K562 (cell line): ENCODE data around the gene SCRN2. TPM values are rescaled to one million over a fixed set of nuclear protein-coding genes. Genes with fewer than 3 reads are reported as not detected.

Experiments
- ADNP ChIP-seq: fragments of 200-800 bp; sonication (Bioruptor generic); IDR thresholded peaks from 2 replicates; pipeline ENCODE4 v1.6.1; 2016; ENCODE audit warnings: missing genetic modification characterization, missing compliant biosample characterization
- CBX3 ChIP-seq, 2 experiments: IDR thresholded peaks; 1 replicate in 1 of 2; 2 replicates in 1 of 2; pipeline ENCODE4 v1.6.1; 2012; ENCODE audit warnings: inconsistent platforms in 2 of 2, low read length in 2 of 2, borderline replicate concordance in 1 of 2, control low read depth in 1 of 2
- DPF2 ChIP-seq: fragments of 450-650 bp; IDR thresholded peaks from 2 replicates; pipeline ENCODE4 v1.6.1; 2016
- ETV1 ChIP-seq: fragments of 450-650 bp; conservative IDR thresholded peaks from 2 replicates; pipeline ENCODE4 v1.6.1; 2016; ENCODE audit warnings: missing genetic modification characterization, control low read depth, low read depth, missing compliant biosample characterization
- HDGF ChIP-seq: fragments of 450-650 bp; IDR thresholded peaks from 2 replicates; pipeline ENCODE4 v1.6.1; 2016
- HMGN3 ChIP-seq: IDR thresholded peaks from 2 replicates; pipeline ENCODE4 v1.6.1; 2011; ENCODE audit warnings: borderline replicate concordance, low read depth, mild to moderate bottlenecking, mixed read lengths, low read length; ENCODE audit not compliant: insufficient read length; ENCODE audit errors: extremely low read depth
- IRF2 ChIP-seq: sonication (generic); formaldehyde crosslinking; IDR thresholded peaks from 2 replicates; pipeline ENCODE4 v1.8.1; 2022; ENCODE audit warnings: mild to moderate bottlenecking, missing genetic modification reagents
- MXI1 ChIP-seq: IDR thresholded peaks from 2 replicates; pipeline ENCODE4 v1.6.1; 2011; ENCODE audit warnings: low read depth, mild to moderate bottlenecking, improper control_type of control experiment, low read length
- MYC ChIP-seq, 2 experiments: fragments of 250-450 bp in 1 of 2; sonication (Bioruptor Pico) in 1 of 2; IDR thresholded peaks; 2 replicates each; pipeline versions ENCODE4 v1.5.1 to v1.6.1; 2012 to 2021; ENCODE audit warnings: low read depth in 2 of 2, borderline replicate concordance in 1 of 2, improper control_type of control experiment in 1 of 2, low read length in 1 of 2, mild to moderate bottlenecking in 1 of 2, moderate library complexity in 1 of 2
- NR2C2 ChIP-seq, 2 experiments: fragments of 200-800 bp in 1 of 2; sonication (Bioruptor generic) in 1 of 2; sonication (generic) in 1 of 2; formaldehyde crosslinking in 1 of 2; IDR thresholded peaks; 2 replicates each; pipeline versions ENCODE4 v1.6.1 to v1.8.0; 2016 to 2022; ENCODE audit warnings: mild to moderate bottlenecking in 1 of 2, missing compliant biosample characterization in 1 of 2, missing genetic modification characterization in 1 of 2, missing genetic modification reagents in 1 of 2
- PCBP2 ChIP-seq: fragments of 200-400 bp; formaldehyde crosslinking; IDR thresholded peaks from 2 replicates; pipeline ENCODE4 v1.6.1; 2018; ENCODE audit warnings: low read length, low read depth, mild to moderate bottlenecking, moderate library complexity; ENCODE audit not compliant: poor library complexity, severe bottlenecking
- XRCC5 ChIP-seq: fragments of 200-400 bp; formaldehyde crosslinking; IDR thresholded peaks from 2 replicates; pipeline ENCODE4 v1.6.1; 2017; ENCODE audit warnings: low read depth, mild to moderate bottlenecking, low read length
- YY1 ChIP-seq, 3 experiments: IDR thresholded peaks; 2 replicates each; pipeline ENCODE4 v1.6.1; 2011; ENCODE audit warnings: low read length in 2 of 3, mild to moderate bottlenecking in 2 of 3, moderate library complexity in 2 of 3, borderline replicate concordance in 1 of 3, control low read depth in 1 of 3, low read depth in 1 of 3; ENCODE audit not compliant: insufficient read depth in 3 of 3, insufficient replicate concordance in 2 of 3, control insufficient read depth in 1 of 3, insufficient read length in 1 of 3; ENCODE audit errors: extremely low read depth in 1 of 3
- polyA plus RNA-seq, 8 experiments: library from polyadenylated mRNA; depleted of rRNA in 4 of 8; stranded (reverse) in 5 of 8; unstranded in 3 of 8; fragments of >200 nt; fragmentation: Nextera tagmentation in 2 of 8; fragmentation: Illumina TruSeq in 1 of 8; extraction: Ambion mirVana in 2 of 8; extraction: Trizol in 1 of 8; gene quantifications; 2 replicates each; pipeline versions ENCODE4 v1.2.1 to v1.2.3, GENCODE V29; 2011 to 2014; ENCODE audit warnings: inconsistent platforms in 1 of 8, missing spikeins in 1 of 8
- total RNA-seq, 7 experiments: library from RNA; depleted of rRNA in 6 of 7; stranded (reverse); fragments of >200 nt in 6 of 7; fragmentation: Illumina TruSeq in 2 of 7; extraction: Trizol in 2 of 7; gene quantifications; 2 replicates each; pipeline versions ENCODE4 v1.2.1 to v1.2.3, GENCODE V29; 2011 to 2021; ENCODE audit warnings: low replicate concordance in 1 of 7
- TF ChIP-seq, protein P1 (sequence below), 2 experiments: IDR thresholded peaks; 2 replicates each; pipeline ENCODE4 v1.6.1; 2012; ENCODE audit warnings: improper control_type of control experiment in 2 of 2, low read depth in 2 of 2, low read length in 2 of 2, borderline replicate concordance in 1 of 2
- TF ChIP-seq, protein P2 (sequence below): fragments of 450-650 bp; formaldehyde crosslinking; IDR thresholded peaks from 2 replicates; pipeline ENCODE4 v1.4.0; 2022; ENCODE audit warnings: mild to moderate bottlenecking, moderate library complexity
- TF ChIP-seq, protein P3 (sequence below): sonication (generic); formaldehyde crosslinking; IDR thresholded peaks from 2 replicates; pipeline ENCODE4 v1.8.0; 2022; ENCODE audit warnings: mild to moderate bottlenecking, missing genetic modification reagents

Gene SCRN2
- total and polyA plus RNA-seq, 9 of the 15 experiments (the other 6 are each of a cell fraction or from before 2014, with no cell fraction given), result 0.25 to 32.9 (median 13.6) TPM

DNA sequence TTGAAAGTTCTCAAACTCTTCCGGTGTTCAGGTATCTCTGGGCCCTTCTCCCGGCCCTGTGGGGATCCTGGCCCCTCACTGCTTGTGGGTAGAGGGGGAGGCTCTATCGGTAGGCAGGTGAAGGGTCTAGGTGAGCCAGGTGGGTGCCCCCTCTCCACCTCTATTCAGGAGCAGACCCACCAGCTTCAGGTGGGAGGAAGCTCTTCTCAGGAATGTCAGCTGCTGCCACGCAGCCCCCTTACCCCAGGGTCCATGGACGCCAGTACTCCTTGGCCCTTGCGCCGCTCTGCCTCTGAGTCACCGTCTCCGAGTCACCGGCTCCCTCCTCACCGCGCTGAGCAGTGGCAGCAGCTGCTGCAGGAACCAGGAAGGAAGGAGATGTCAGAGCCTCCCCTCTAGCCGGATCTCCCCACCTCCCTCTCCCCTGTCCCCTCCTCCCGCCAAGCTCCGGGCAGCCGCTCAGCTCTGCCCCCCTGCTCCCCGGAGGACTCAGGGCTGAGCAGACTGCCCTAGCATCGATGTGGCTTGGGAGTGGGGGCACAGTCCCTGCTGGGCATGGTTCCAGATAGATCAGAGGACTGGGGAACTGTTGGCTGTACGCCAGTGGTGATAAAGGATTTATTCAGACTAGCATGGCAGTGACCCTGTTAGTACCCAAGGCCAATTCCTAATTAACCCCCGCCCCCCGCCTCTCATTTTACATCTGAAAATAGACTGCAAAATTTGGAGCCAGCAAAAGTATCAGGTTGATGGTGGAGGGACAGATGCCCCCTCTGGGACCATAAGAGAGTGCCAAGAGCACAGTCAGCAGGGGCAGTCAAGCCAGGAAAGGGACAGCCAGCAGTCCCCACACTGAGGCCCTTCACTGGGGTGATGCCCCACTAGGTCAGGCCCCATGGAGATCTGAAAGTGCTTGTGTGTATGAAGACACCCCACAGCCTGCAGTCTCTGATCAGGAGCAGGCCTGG, 19.4 kb downstream of the SCRN2 start, which contains the start of gene OSBPL7 (continued):
- TF ChIP-seq HMGN3 (peak; percentile 40), XRCC5 (no peak), ADNP (tag) (no peak), PCBP2 (no peak), MYC (IDR thresholded peaks at IDR 0.05; ENCODE audit: low read depth, low read length) (peak; percentile 34; the same call in 1 of the 2 replicates), MYC (CRISPR knock-in tag; IDR thresholded peaks at IDR 0.05; ENCODE audit: borderline replicate concordance, low read depth) (no peak), DPF2 (peak; percentile 77), YY1 (IDR thresholded peaks at IDR 0.05; ENCODE audit: borderline replicate concordance in 1 of 3, control insufficient read depth in 1 of 3, extremely low read depth in 1 of 3, insufficient read depth in 3 of 3, insufficient read length in 1 of 3, insufficient replicate concordance in 2 of 3, low read depth in 1 of 3, low read length in 2 of 3) (peak in 2 of 3 experiments; percentile 47 to 69), MXI1 (peak; percentile 25; the same call in 1 of the 2 replicates), IRF2 (no peak), HDGF (no peak), ETV1 (tag) (peak; percentile 73), CBX3 (IDR thresholded peaks at IDR 0.05; ENCODE audit: borderline replicate concordance in 1 of 2, low read length in 2 of 2) (peak in 1 of 2 experiments; percentile 52; a peak in 1 of 3 replicates), NR2C2 (CRISPR knock-in tag; IDR thresholded peaks at IDR 0.05) (no peak), NR2C2 (tag; IDR thresholded peaks at IDR 0.05) (peak; percentile 39; the same call in 1 of the 2 replicates)
- TF ChIP-seq, protein P1, sequence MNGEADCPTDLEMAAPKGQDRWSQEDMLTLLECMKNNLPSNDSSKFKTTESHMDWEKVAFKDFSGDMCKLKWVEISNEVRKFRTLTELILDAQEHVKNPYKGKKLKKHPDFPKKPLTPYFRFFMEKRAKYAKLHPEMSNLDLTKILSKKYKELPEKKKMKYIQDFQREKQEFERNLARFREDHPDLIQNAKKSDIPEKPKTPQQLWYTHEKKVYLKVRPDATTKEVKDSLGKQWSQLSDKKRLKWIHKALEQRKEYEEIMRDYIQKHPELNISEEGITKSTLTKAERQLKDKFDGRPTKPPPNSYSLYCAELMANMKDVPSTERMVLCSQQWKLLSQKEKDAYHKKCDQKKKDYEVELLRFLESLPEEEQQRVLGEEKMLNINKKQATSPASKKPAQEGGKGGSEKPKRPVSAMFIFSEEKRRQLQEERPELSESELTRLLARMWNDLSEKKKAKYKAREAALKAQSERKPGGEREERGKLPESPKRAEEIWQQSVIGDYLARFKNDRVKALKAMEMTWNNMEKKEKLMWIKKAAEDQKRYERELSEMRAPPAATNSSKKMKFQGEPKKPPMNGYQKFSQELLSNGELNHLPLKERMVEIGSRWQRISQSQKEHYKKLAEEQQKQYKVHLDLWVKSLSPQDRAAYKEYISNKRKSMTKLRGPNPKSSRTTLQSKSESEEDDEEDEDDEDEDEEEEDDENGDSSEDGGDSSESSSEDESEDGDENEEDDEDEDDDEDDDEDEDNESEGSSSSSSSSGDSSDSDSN (IDR thresholded peaks at IDR 0.05; ENCODE audit: borderline replicate concordance in 1 of 2, low read depth in 2 of 2, low read length in 2 of 2), result peak in 1 of 2 experiments; percentile 59; a peak in 1 of 4 replicates
- TF ChIP-seq, protein P2, sequence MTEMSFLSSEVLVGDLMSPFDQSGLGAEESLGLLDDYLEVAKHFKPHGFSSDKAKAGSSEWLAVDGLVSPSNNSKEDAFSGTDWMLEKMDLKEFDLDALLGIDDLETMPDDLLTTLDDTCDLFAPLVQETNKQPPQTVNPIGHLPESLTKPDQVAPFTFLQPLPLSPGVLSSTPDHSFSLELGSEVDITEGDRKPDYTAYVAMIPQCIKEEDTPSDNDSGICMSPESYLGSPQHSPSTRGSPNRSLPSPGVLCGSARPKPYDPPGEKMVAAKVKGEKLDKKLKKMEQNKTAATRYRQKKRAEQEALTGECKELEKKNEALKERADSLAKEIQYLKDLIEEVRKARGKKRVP (CRISPR knock-in tag), result no peak
- TF ChIP-seq, protein P3, sequence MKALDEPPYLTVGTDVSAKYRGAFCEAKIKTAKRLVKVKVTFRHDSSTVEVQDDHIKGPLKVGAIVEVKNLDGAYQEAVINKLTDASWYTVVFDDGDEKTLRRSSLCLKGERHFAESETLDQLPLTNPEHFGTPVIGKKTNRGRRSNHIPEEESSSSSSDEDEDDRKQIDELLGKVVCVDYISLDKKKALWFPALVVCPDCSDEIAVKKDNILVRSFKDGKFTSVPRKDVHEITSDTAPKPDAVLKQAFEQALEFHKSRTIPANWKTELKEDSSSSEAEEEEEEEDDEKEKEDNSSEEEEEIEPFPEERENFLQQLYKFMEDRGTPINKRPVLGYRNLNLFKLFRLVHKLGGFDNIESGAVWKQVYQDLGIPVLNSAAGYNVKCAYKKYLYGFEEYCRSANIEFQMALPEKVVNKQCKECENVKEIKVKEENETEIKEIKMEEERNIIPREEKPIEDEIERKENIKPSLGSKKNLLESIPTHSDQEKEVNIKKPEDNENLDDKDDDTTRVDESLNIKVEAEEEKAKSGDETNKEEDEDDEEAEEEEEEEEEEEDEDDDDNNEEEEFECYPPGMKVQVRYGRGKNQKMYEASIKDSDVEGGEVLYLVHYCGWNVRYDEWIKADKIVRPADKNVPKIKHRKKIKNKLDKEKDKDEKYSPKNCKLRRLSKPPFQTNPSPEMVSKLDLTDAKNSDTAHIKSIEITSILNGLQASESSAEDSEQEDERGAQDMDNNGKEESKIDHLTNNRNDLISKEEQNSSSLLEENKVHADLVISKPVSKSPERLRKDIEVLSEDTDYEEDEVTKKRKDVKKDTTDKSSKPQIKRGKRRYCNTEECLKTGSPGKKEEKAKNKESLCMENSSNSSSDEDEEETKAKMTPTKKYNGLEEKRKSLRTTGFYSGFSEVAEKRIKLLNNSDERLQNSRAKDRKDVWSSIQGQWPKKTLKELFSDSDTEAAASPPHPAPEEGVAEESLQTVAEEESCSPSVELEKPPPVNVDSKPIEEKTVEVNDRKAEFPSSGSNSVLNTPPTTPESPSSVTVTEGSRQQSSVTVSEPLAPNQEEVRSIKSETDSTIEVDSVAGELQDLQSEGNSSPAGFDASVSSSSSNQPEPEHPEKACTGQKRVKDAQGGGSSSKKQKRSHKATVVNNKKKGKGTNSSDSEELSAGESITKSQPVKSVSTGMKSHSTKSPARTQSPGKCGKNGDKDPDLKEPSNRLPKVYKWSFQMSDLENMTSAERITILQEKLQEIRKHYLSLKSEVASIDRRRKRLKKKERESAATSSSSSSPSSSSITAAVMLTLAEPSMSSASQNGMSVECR (CRISPR knock-in tag), result peak; percentile 91
